MM.1S (cell line): Measurements from ENCODE around the gene VGLL2.

Experiments used
- DNase-seq: peaks from one replicate; pipeline ENCODE4 v3.0.0-alpha.2; 2015
- H2AFZ ChIP-seq: fragments of 300-600 bp; sonication (generic); 2 replicates; pipeline ENCODE4 v1.6.0; 2016; ENCODE audit warnings: antibody characterized with exemption, low read length
- H3F3A ChIP-seq: fragments of 300-600 bp; sonication (generic); 2 replicates; pipeline ENCODE4 v1.6.1; 2016; ENCODE audit warnings: mild to moderate bottlenecking, antibody characterized with exemption, low read length, moderate library complexity, mixed read lengths; ENCODE audit not compliant: insufficient read depth
- H3K27ac ChIP-seq: fragments of 300-600 bp; sonication (generic); 2 replicates; pipeline ENCODE4 v1.5.1; 2016; ENCODE audit warnings: mild to moderate bottlenecking, low read length
- H3K27me3 ChIP-seq: fragments of 300-600 bp; sonication (generic); replicated peaks from 2 replicates; pipeline ENCODE4 v1.6.0; 2016; ENCODE audit warnings: low read length; ENCODE audit not compliant: insufficient read depth
- H3K36me3 ChIP-seq: fragments of 300-600 bp; sonication (generic); replicated peaks from 2 replicates; pipeline ENCODE4 v1.6.1; 2016; ENCODE audit warnings: mild to moderate bottlenecking, low read length, mixed read lengths; ENCODE audit not compliant: insufficient read depth
- H3K4me1 ChIP-seq: fragments of 300-600 bp; sonication (generic); 2 replicates; pipeline ENCODE4 v1.6.1; 2016; ENCODE audit warnings: low read length, mixed read lengths
- H3K4me2 ChIP-seq: fragments of 300-600 bp; sonication (generic); 2 replicates; pipeline ENCODE4 v1.6.0; 2016; ENCODE audit warnings: low read depth, low read length
- H3K4me3 ChIP-seq: fragments of 300-600 bp; sonication (generic); 2 replicates; pipeline ENCODE4 v1.5.1; 2016; ENCODE audit warnings: low read length, mixed read lengths
- H3K79me2 ChIP-seq: fragments of 300-600 bp; sonication (generic); 2 replicates; pipeline ENCODE4 v1.6.1; 2016; ENCODE audit warnings: mixed run types, low read length, mixed read lengths
- H3K9ac ChIP-seq: fragments of 300-600 bp; sonication (generic); 2 replicates; pipeline ENCODE4 v1.6.1; 2016; ENCODE audit warnings: low read length, mixed read lengths
- H3K9me2 ChIP-seq: fragments of 300-600 bp; sonication (generic); replicated peaks from 2 replicates; pipeline ENCODE4 v1.6.1; 2016; ENCODE audit warnings: mild to moderate bottlenecking, low read length, mixed read lengths; ENCODE audit not compliant: insufficient read depth
- H3K9me3 ChIP-seq: fragments of 300-600 bp; sonication (generic); replicated peaks from 2 replicates; pipeline ENCODE4 v1.6.1; 2016; ENCODE audit warnings: mild to moderate bottlenecking, low read length, mixed read lengths; ENCODE audit not compliant: insufficient read depth
- H4K20me1 ChIP-seq: fragments of 300-600 bp; sonication (generic); 2 replicates; pipeline ENCODE4 v1.6.1; 2016; ENCODE audit warnings: mild to moderate bottlenecking, low read length, moderate library complexity, mixed read lengths; ENCODE audit not compliant: insufficient read depth
- CTCF ChIP-seq: fragments of 300-600 bp; sonication (generic); IDR thresholded peaks from 2 replicates; pipeline ENCODE4 v1.5.1; 2016; ENCODE audit warnings: antibody characterized with exemption, low read length, mixed read lengths
- EZH2 ChIP-seq: fragments of 300-600 bp; sonication (generic); optimal IDR thresholded peaks from 2 replicates; pipeline ENCODE3; 2017; ENCODE audit warnings: low read depth, mild to moderate bottlenecking, antibody characterized with exemption, low read length, mixed read lengths
- EZH2phosphoT487 ChIP-seq: fragments of 300-600 bp; sonication (generic); IDR thresholded peaks from 2 replicates; pipeline ENCODE4 v1.6.1; 2018; ENCODE audit warnings: antibody characterized with exemption, low read length

VGLL2 gene

GRCh38 chr6:117267054-117267347 lies 1.6 kb downstream of the VGLL2 start:
- H3K36me3 ChIP-seq = no peaks in the 10 kb centered on the region
- no peak overlapping the region for H3K9ac ChIP-seq
- no peak overlapping the region for H3K27ac ChIP-seq
- H3K27me3 ChIP-seq = peaks cover 46% of the 10 kb centered on the region
- H3K4me2 ChIP-seq = no peak overlapping the region
- H3F3A ChIP-seq = no peaks in the 10 kb centered on the region
- no peaks in the 10 kb centered on the region for H3K79me2 ChIP-seq
- H4K20me1 ChIP-seq = no peaks in the 10 kb centered on the region
- no peak overlapping the region for H2AFZ ChIP-seq
- no peak for DNase-seq
- no peaks in the 10 kb centered on the region; the same call in 1 of the 2 replicates for H3K4me1 ChIP-seq
- H3K9me2 ChIP-seq = no peaks in the 10 kb centered on the region
- no peaks in the 10 kb centered on the region for H3K9me3 ChIP-seq
- TF ChIP-seq EZH2 (no peak), CTCF (no peak), EZH2phosphoT487 (no peak)
- H3K4me3 ChIP-seq = no peak overlapping the region

GRCh38 chr6:117267766-117268534 lies 2.6 kb downstream of the VGLL2 start:
- no peak overlapping the region for H3K9ac ChIP-seq
- no peak overlapping the region for H3K4me3 ChIP-seq
- H3K4me2 ChIP-seq = no peak overlapping the region
- H3K79me2 ChIP-seq = no peaks in the 10 kb centered on the region
- H3K27ac ChIP-seq = no peak overlapping the region
- peaks cover 46% of the 10 kb centered on the region for H3K27me3 ChIP-seq
- TF ChIP-seq CTCF (no peak), EZH2phosphoT487 (no peak), EZH2 (no peak)
- no peaks in the 10 kb centered on the region for H3K9me3 ChIP-seq
- H3F3A ChIP-seq = no peaks in the 10 kb centered on the region
- no peaks in the 10 kb centered on the region for H3K9me2 ChIP-seq
- peaks cover 9% of the 10 kb centered on the region for H3K4me1 ChIP-seq
- H3K36me3 ChIP-seq = no peaks in the 10 kb centered on the region
- no peak overlapping the region for H2AFZ ChIP-seq
- no peak for DNase-seq
- H4K20me1 ChIP-seq = no peaks in the 10 kb centered on the region

- TF ChIP-seq EZH2 = no peak
- TF ChIP-seq CTCF = no peak
- TF ChIP-seq EZH2phosphoT487 = no peak
- no peaks in the 10 kb centered on the region for H3K9me2 ChIP-seq
- H3F3A ChIP-seq = no peaks in the 10 kb centered on the region
- no peaks in the 10 kb centered on the region for H3K36me3 ChIP-seq
- H3K27ac ChIP-seq = no peak overlapping the region
- H3K27me3 ChIP-seq = peaks cover 46% of the 10 kb centered on the region
- no peaks in the 10 kb centered on the region for H4K20me1 ChIP-seq
- no peak overlapping the region for H3K4me2 ChIP-seq
- no peak overlapping the region for H3K4me3 ChIP-seq
- H2AFZ ChIP-seq = no peak overlapping the region
- peaks cover 9% of the 10 kb centered on the region for H3K4me1 ChIP-seq
- H3K9me3 ChIP-seq = no peaks in the 10 kb centered on the region
- no peak for DNase-seq
- no peaks in the 10 kb centered on the region for H3K79me2 ChIP-seq
- H3K9ac ChIP-seq = no peak overlapping the region
Observed at GRCh38 chr6:117268924-117269323, 3.6 kb downstream of the VGLL2 start.
